PC-3 (cell line): Measurements from ENCODE around the gene SLC2A13.

Source experiments
- CTCF ChIP-seq: fragments of 300-600 bp; sonication (generic); conservative IDR thresholded peaks from 2 replicates; pipeline ENCODE4 v1.5.1; 2017; ENCODE audit warnings: antibody characterized with exemption, low read depth, mild to moderate bottlenecking, low read length
- EZH2 ChIP-seq: fragments of 300-600 bp; sonication (generic); IDR thresholded peaks from one replicate; pipeline ENCODE4 v1.6.1; 2017; ENCODE audit warnings: antibody characterized with exemption, mild to moderate bottlenecking, low read length; ENCODE audit not compliant: unreplicated experiment

DNA sequence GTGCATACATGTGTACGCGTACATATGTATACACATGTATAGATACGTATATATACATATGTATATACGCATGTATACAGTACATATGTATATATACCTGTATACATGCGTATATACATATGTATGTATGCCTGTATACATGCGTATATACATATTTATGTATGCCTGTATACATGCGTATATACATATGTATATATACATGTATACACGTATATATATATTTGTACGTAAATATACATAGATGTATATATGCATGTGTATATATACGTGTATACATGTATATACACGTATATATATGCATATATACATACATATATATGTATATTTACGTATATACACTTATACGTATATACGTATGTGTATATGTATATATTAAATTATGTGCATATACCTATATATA, 392.3 kb downstream of the SLC2A13 start:
- TF ChIP-seq EZH2 (no peak), CTCF (no peak)
